Endodermal cell (in vitro differentiated cells): ENCODE measurements around the gene GNA12. TPM values are rescaled to one million over a fixed set of nuclear protein-coding genes. Genes with fewer than 3 reads are reported as not detected.

Experiments
- DNase-seq: peaks from one replicate; pipeline ENCODE4 v3.0.0-alpha.2; 2017
- H3K27ac ChIP-seq: 2 replicates; pipeline ENCODE4 v1.5.1; 2013; ENCODE audit warnings: mild to moderate bottlenecking, low read depth, low read length, moderate library complexity
- H3K27me3 ChIP-seq: 2 replicates; pipeline ENCODE4 v1.6.1; 2013; ENCODE audit warnings: mild to moderate bottlenecking, low read length, moderate library complexity; ENCODE audit not compliant: insufficient read depth, control insufficient read depth, poor library complexity, severe bottlenecking
- H3K36me3 ChIP-seq: 2 replicates; pipeline ENCODE4 v1.7.0; 2013; ENCODE audit warnings: mild to moderate bottlenecking, low read length, moderate library complexity; ENCODE audit not compliant: control insufficient read depth, insufficient read depth
- H3K4me1 ChIP-seq: one replicate; pipeline ENCODE4 v1.7.0; 2013; ENCODE audit warnings: low read length; ENCODE audit not compliant: control insufficient read depth, insufficient read depth
- H3K4me3 ChIP-seq: 2 replicates; pipeline ENCODE4 v1.5.1; 2013; ENCODE audit warnings: mild to moderate bottlenecking, low read length, moderate library complexity
- H3K9ac ChIP-seq: 2 replicates; pipeline ENCODE4 v1.6.1; 2013; ENCODE audit warnings: mild to moderate bottlenecking, low read length, moderate library complexity; ENCODE audit not compliant: poor library complexity, severe bottlenecking; ENCODE audit errors: extremely low read depth
- H3K9me3 ChIP-seq: 2 replicates; pipeline ENCODE4 v1.6.1; 2013; ENCODE audit warnings: mild to moderate bottlenecking, low read length, moderate library complexity; ENCODE audit not compliant: control insufficient read depth
- H3K27ac Mint-ChIP-seq: 2 replicates; pipeline ENCODE4 v1.8.0; 2020; ENCODE audit warnings: mixed read lengths
- H3K27me3 Mint-ChIP-seq: 2 replicates; pipeline ENCODE4 v1.8.0; 2021; ENCODE audit warnings: mild to moderate bottlenecking, mixed read lengths; ENCODE audit not compliant: insufficient read depth
- H3K36me3 Mint-ChIP-seq: 2 replicates; pipeline ENCODE4 v1.8.0; 2020; ENCODE audit warnings: low read depth, mixed read lengths
- H3K4me1 Mint-ChIP-seq: 2 replicates; pipeline ENCODE4 v1.8.0; 2020; ENCODE audit warnings: mixed read lengths
- H3K4me3 Mint-ChIP-seq: 2 replicates; pipeline ENCODE4 v1.8.0; 2020; ENCODE audit warnings: mild to moderate bottlenecking, moderate library complexity, mixed read lengths
- H3K9me3 Mint-ChIP-seq: 2 replicates; pipeline ENCODE4 v1.8.0; 2020; ENCODE audit warnings: mild to moderate bottlenecking, mixed read lengths
- CTCF ChIP-seq: fragments of 200-600 bp; sonication (generic); conservative IDR thresholded peaks from 2 replicates; pipeline ENCODE4 v1.5.0; 2021; ENCODE audit warnings: antibody characterized with exemption, mild to moderate bottlenecking
- WGBS, 2 experiments: methylation state at CpG; one replicate each; pipeline versions ENCODE4 v1.1.5 to v1.1.7; 2013; ENCODE audit warnings: missing lambda C conversion rate in 2 of 2, mixed read lengths in 1 of 2; ENCODE audit not compliant: insufficient coverage in 1 of 2, insufficient read length in 1 of 2; 5-methylcytosine and 5-hydroxymethylcytosine counted together
- total RNA-seq, 2 donors: library from RNA; stranded (reverse); fragmentation: NEBNext Ultra II Directional in 1 of 2; extraction: Animal tissue kit (Norgen Biotek cat#: 25700) in 1 of 2; gene quantifications; 2 replicates in 1 of 2; 3 replicates in 1 of 2; pipeline ENCODE4 v1.2.1, GENCODE V29; 2021

GNA12 gene
- total RNA-seq, 2 donors from 2014 or later, result 55.0 to 64.7 TPM

- 94 to 97% methylated on average over 10 to 13 of the region's 13 CpGs for WGBS, 2 experiments
- peaks cover 8% of the 10 kb centered on the region for H3K4me1 ChIP-seq
- no peak for TF ChIP-seq CTCF
- no peaks in the 10 kb centered on the region for H3K27me3 ChIP-seq
- H3K9ac ChIP-seq, result no peak overlapping the region
- DNase-seq, result no peak
- H3K4me3 Mint-ChIP-seq, result no peak overlapping the region
- H3K9me3 ChIP-seq, result no peaks in the 10 kb centered on the region
- peaks cover 48% of the 10 kb centered on the region for H3K36me3 ChIP-seq
- H3K4me1 Mint-ChIP-seq, result peaks cover 14% of the 10 kb centered on the region
- no peak overlapping the region for H3K27ac ChIP-seq
- no peaks in the 10 kb centered on the region for H3K9me3 Mint-ChIP-seq
- no peak overlapping the region for H3K4me3 ChIP-seq
- H3K27ac Mint-ChIP-seq, result no peak overlapping the region
- H3K36me3 Mint-ChIP-seq, result peaks cover 41% of the 10 kb centered on the region
- no peaks in the 10 kb centered on the region for H3K27me3 Mint-ChIP-seq
Measured at GRCh38 chr7:2735744-2736143, 108.4 kb downstream of the GNA12 start.

GRCh38 chr7:2734751-2735571 lies 109.1 kb downstream of the GNA12 start:
- DNase-seq, result no peak
- Histone ChIP-seq H3K27me3 (no peaks in the 10 kb centered on the region), H3K9me3 (no peaks in the 10 kb centered on the region), H3K4me1 (peaks cover 8% of the 10 kb centered on the region), H3K4me3 (no peak overlapping the region), H3K27ac (no peak overlapping the region), H3K9ac (no peak overlapping the region), H3K36me3 (peaks cover 49% of the 10 kb centered on the region)
- Mint-ChIP-seq H3K27me3 (no peaks in the 10 kb centered on the region), H3K36me3 (peaks cover 39% of the 10 kb centered on the region), H3K9me3 (no peaks in the 10 kb centered on the region), H3K4me3 (no peak overlapping the region), H3K4me1 (peaks cover 14% of the 10 kb centered on the region), H3K27ac (peak overlapping the region; percentile 59)
- no peak for TF ChIP-seq CTCF
- 91 to 95% methylated on average over 19 to 33 of the region's 33 CpGs for WGBS, 2 experiments

GRCh38 chr7:2734084-2734686 lies 109.9 kb downstream of the GNA12 start:
- WGBS, 2 experiments, result 96% methylated on average over 19 to 24 of the region's 24 CpGs
- no peak overlapping the region for H3K27ac ChIP-seq
- peaks cover 48% of the 10 kb centered on the region for H3K36me3 ChIP-seq
- no peak overlapping the region for H3K4me3 ChIP-seq
- no peak for DNase-seq
- no peaks in the 10 kb centered on the region for H3K9me3 Mint-ChIP-seq
- no peak for TF ChIP-seq CTCF
- no peak overlapping the region for H3K9ac ChIP-seq
- H3K4me1 Mint-ChIP-seq, result peaks cover 14% of the 10 kb centered on the region
- H3K9me3 ChIP-seq, result no peaks in the 10 kb centered on the region
- H3K4me1 ChIP-seq, result peaks cover 8% of the 10 kb centered on the region
- H3K4me3 Mint-ChIP-seq, result no peak overlapping the region
- no peaks in the 10 kb centered on the region for H3K27me3 Mint-ChIP-seq
- H3K36me3 Mint-ChIP-seq, result peaks cover 44% of the 10 kb centered on the region
- H3K27me3 ChIP-seq, result no peaks in the 10 kb centered on the region
- no peak overlapping the region for H3K27ac Mint-ChIP-seq
